NCI-H1436 treated with DMSO at 0.1 percent for 48 hours (cell line): ENCODE data around the gene SULT1A2.
A peak's percentile ranks its signal among the peaks of the same experiment; 100 is the strongest.
"Not testable (repeated sequence)": the region's sequence is repeated elsewhere in the genome, so short reads cannot be mapped to it uniquely, and the experiment has no call there.

ENCODE experiments used
- DNase-seq: peaks from one replicate; lab custom pipeline; 2025; lab: John Stamatoyannopoulos, UW

Gene SULT1A2

DNA sequence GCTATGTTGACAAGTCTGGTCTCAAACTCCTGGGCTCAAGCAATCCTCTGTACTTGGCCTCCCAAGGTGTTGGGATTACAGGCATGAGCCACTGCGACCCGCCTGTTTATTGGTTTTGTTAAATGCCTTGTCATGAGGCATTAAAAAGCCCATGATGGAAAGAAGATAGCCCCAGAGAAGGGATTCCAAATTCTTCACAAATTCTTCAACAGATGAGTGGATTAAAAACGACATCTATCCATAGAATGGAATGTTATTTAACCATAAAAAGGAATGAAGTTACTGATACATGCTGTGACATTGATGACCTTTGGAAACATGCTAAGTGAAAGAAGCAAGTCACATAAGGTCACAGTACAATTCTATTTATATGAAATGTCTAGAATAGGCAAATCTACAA is 38.4 kb downstream of the SULT1A2 start:
- DNase-seq = no peak

DNA sequence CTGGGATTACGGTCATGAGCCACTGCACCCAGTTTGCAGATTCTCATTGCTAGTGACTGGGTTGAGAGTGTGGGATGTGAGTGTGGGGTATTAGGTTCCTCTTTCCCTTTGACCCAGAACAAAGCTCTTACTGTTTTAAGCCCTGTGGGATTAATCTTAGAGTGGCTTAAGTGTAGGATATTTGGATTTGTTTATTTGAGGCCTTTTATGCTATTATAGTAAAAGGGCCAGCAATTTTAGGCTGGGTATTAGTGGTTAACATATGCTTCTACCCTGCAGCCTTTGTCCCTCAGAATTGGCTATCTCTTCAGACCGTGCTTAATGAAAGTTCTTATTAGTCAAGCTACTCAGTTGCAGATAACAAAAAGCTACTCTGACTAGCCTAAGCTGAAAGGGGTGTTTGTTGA is 39.9 kb downstream of the SULT1A2 start:
- DNase-seq = no peak

- DNase-seq = no peak
These were observed 41.3 kb downstream of the SULT1A2 start for GRCh38 chr16:28555561-28555960.

GRCh38 chr16:28554634-28555423 is 42.0 kb downstream of the SULT1A2 start:
- DNase-seq = no peak

DNA sequence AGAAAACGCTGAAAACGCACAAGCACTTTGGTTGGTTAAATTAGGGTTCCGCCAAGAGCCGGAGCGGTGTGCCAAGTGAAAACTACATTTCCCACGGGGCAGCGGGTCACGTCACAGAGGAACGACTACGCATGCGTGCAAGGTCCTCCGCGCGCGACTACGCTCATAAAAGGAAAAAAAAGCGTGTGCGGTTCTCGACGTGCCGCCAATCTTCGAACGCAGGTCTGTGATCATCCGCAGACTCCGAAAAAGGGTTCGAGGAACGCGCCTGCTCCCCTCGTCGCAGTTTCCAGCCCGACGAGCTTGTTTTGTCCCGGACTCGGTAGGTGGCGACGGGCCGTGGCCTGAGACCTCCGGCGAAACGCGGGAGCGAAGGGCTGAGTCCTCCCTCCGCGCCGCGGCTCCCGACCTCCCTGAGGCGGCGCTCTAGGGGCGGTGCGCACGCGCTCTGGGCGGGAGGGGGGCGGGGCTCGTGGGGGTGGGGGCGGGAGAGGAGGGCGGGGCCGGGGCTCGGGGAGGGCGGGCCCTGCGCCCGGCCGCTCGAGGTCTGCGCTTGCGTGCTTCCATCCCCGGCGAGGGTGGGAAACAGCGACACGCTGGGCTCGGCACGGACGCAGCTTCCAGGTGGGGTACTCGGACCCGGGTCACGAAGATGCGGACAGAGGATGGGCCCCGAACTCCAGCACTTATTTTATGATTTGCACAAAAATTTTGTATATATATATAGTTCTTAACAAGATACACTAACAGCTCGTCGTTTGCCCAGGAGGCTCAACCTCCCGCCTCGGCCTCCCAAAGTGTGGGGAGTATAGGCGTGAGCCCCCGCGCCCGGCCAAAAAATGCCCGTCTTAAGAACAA is 42.8 kb downstream of the SULT1A2 start, which contains the start of gene SGF29:
Gene SGF29, plus strand, starts transcription at position 145 of the 858 bp plus-strand sequence. CDS start 27,150 bp downstream, outside the sequence.
- DNase-seq = peak; percentile 72

DNA sequence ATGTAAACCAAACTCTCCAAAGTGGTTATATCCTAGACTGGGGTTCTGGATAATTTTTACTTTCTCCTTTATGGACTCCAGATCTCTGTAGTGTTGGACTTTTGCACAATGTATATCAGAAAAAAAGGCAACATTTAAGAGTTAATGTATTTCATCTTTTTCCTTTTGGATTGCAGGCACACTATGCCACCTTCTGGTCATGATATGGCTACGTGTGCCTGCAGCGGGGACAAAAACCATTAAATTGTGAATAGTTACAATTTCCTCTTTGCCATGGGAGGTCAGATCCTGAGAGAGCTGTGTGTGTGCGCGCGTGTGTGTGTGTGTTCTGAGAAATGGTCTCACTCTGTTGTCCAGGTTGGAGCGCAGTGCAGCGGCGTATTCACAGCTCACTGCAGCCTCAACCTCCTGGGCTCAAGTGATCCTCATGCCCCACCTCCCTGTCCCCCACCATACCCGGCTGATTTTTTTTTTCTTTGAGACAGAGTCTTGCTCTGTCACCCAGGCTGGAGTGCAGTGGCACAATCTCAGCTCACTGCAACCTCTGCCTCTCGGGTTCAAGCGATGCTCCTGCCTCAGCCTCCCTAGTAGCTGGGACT is 47.5 kb downstream of the SULT1A2 start:
- DNase-seq = no peak

DNA sequence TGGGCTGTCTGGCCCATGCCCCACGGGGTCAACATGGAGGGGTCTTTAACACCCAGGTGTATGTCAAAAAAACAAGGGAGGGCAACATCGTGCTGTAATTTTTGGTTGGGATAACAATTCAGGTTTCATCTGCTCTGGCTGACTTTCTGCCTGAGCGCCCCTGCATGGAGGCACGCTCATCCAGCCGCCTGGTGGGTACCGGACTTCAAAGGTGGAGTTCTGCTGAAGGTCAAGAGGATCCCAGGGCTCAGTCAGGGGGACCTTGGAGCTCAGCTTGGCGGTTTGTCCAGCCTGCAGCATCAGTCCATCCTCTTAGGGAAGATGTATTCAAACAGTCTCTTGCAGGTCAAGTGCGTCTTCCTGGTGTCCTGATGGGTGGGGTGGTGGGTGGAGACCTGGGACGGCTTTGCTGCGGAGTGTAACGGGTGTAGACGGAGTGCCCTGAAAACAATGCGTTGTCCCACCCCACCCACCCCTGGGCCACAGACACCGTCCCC is 48.5 kb downstream of the SULT1A2 start:
- no peak for DNase-seq

DNA sequence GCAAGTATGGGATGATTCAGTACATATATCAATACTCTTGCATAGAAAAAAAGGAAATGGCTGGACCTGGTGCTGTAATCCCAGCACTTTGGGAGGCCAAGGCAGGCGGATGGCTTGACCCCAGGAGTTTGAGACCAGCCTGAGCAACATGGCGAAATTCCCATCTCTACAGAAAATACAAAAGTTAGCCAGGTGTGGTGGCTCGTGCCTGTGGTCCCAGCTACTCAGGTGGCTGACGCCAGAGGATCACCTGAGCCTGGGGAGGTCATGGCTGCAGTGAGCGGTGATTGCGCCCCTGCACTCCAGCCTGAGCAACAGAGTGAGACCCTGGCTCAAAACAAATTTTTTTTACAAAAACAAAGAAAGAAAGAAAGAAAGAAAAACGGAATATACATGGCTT is 50.2 kb downstream of the SULT1A2 start:
- no peak for DNase-seq

- not testable (repeated sequence) for DNase-seq
These were observed 50.9 kb downstream of the SULT1A2 start for GRCh38 chr16:28545964-28546363.

DNA sequence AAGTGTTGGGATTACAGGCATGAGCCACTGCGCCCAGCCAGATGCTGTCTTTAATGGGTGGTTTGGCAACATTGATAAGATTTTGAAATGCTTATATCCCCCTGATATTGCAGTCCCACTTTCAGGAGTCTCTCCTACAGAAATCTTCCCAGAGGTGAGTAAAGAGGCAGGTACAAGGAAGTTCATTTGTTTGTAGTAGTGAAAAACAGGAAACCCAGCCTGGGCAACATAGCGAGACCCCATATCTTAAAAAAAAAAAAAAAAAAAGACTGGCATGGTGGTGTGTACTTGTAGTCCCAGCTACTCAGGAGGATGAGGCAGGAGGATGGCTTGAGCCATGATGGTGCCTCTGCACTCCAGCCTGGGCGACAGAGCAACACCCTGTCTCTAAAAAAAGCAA is 51.9 kb downstream of the SULT1A2 start:
- DNase-seq = no peak

DNA sequence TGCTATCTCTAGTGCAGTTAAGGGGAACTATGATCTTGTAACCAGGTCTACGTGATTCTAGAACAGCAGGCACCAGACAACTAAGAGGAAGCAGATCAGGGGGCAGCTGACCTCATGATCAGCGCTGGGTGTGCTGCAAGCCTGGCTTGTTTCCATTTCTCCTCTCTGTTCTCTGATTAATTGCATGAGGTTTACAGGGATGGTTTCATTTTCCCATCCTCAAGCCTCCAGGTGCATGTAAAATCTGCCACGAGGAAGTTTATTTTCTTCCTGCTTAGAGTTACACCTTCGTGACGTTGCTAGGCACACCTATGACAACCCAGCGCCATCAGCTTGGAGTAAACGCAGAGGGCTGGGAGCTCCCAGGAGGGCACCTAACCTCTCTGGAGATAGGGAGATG is 53.8 kb downstream of the SULT1A2 start:
- DNase-seq = no peak

- DNase-seq = no peak
These were observed 54.2 kb downstream of the SULT1A2 start for GRCh38 chr16:28542646-28543045.
